GM19238 (cell line): ENCODE measurements around the gene ITGA1.
"Not testable (repeated sequence)": the region's sequence is repeated elsewhere in the genome, so short reads cannot be mapped to it uniquely, and the experiment has no call there.

Source experiments
- DNase-seq: peaks from one replicate; pipeline ENCODE4 v3.0.0; 2011; ENCODE audit warnings: low spot score; ENCODE audit not compliant: insufficient read length

The ITGA1 gene

GRCh38 chr5:52800394-52801213, 12.9 kb downstream of the ITGA1 start:
- DNase-seq: no peak

GRCh38 chr5:52801329-52801728, 13.6 kb downstream of the ITGA1 start:
- DNase-seq: no peak

DNA sequence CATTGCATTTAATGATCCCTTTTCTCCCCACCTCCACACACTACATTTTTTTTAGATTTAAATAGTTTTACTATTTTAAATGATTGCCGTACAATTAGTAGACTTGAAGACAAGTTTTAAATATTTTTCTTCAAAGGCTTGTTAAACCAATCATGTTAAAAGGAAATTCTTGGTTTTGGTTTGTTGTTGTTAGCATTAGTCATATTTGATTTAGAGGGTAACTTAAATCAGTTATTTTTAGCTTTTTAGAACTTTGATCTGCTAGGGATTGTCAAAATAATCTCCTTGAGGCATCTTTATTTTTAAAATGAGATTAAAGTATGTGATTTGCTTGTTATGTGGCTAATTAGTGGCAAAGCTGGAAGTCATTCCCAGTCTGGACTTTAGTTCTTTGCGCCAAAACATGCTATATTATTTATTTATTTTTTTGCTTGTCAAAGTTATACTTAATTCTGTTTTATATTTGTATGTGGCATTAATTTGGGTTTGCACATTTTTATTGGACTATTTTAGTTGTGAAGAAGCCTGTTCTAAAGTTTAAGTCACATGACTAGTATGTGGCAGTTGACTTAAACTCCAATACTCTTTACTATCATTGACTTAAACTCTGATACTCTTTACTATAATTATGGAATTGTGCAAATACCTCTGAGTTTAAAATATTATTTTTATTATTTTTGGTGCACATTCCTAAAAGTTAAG, 14.7 kb downstream of the ITGA1 start:
- no peak for DNase-seq

GRCh38 chr5:52802974-52803336, 15.2 kb downstream of the ITGA1 start:
- no peak for DNase-seq

- no peak for DNase-seq
These were observed 16.7 kb downstream of the ITGA1 start for GRCh38 chr5:52804387-52804791.

- no peak for DNase-seq
These were observed 17.3 kb downstream of the ITGA1 start for GRCh38 chr5:52804981-52805380.

DNA sequence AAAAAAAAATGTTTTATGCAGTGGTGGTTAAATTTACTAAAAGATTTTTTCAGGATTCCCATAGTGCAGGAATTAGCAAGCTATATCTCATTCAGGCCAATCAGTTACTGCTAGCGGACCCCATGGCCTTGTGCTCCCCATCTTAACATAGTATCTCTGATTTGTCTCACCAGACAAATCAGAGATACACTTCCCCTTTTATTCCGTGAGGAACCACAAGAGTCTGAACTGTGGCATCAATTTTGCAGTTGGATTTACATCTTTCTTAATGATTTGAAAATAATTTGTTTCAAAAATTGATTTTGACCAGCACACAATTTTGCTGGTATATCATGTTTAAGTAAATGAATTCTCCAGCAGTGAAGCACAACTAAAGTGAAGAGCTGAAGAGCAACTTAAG, 17.9 kb downstream of the ITGA1 start:
- no peak for DNase-seq

DNA sequence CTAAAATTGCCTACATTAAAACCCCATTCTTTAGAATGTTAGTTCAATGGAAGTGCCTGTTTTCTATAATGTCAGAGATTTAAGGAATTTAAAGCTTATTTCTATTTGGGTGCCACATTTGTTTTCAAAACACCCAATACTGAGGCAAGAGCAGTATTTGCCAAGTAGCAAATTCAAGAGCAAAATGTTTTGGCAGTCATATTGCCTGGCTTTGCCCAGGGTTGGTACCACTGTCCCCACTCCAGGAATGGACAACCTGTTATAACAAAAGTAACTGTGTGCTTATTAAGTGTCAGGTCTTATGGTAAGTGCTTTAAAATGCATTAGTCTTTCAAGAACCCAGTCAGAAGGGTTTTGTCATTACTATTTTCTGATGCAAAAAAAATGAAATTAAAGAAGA, 19.3 kb downstream of the ITGA1 start:
- no peak for DNase-seq

DNA sequence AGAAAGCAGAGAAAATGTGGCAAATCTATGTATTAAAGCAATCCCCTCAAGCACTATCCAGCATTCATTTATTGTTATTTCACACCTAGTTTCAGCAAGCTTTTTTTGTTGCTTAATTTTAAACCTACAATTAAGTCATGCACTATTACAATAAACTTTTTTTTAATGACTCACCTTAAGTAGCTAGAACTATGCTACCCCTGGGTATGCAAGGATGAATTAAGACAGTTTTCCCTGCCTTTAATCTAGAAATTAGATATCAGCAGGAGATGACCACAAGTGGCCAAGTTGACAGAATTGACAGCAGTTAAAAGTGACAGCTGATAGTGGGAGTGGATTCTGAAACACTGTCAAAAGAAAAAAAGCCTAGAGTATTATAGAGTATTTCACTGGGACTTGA, 20.0 kb downstream of the ITGA1 start:
- no peak for DNase-seq

DNA sequence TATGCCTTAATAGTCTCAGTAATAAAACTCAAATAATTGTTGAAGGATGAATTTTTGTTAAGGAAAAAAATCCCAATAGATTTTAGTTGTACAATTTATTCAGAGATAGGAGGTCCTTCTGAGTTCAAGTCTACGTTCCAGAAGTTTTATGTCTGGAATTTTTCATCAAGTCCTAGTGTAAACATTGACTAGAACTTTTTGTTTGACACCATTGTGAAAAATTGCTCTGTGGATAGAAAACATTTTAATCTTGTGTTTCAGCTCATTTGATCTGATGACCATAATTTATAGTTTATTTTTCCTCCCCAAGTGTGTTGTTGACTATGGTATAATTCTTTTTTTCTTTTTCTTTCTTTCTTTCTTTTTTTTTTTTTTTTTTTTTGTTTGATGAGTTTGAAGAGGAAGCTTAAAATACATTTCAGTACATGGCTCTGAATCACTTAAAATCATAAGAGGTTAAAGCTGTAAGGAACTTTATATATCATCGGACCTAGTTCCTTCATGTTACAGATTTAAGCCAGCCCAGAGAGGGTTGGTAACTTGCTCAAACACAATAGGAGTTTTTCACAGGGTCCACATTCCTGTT, 20.7 kb downstream of the ITGA1 start:
- DNase-seq: no peak

GRCh38 chr5:52809884-52810283, 22.2 kb downstream of the ITGA1 start:
- no peak for DNase-seq

DNA sequence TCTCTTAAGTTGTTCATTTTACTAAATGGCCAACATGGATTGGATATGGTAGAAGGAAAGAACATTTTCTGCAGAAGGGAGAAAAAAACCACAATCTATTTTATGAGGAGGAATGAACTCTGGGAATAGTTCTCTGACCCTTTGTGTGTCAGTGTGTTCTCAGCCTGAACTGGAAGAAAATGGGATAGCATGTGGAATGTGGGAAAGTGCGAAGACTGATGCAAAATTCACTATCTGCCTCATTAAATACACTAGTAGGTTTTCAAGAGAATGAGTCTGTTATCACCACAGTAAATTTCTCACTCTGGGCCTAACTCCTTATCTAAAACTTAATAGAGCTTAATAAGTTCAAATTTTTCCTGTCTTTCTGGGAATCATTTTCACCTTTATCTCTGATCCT, 22.7 kb downstream of the ITGA1 start:
- no peak for DNase-seq

GRCh38 chr5:52811067-52811749, 23.5 kb downstream of the ITGA1 start:
- DNase-seq: no peak

DNA sequence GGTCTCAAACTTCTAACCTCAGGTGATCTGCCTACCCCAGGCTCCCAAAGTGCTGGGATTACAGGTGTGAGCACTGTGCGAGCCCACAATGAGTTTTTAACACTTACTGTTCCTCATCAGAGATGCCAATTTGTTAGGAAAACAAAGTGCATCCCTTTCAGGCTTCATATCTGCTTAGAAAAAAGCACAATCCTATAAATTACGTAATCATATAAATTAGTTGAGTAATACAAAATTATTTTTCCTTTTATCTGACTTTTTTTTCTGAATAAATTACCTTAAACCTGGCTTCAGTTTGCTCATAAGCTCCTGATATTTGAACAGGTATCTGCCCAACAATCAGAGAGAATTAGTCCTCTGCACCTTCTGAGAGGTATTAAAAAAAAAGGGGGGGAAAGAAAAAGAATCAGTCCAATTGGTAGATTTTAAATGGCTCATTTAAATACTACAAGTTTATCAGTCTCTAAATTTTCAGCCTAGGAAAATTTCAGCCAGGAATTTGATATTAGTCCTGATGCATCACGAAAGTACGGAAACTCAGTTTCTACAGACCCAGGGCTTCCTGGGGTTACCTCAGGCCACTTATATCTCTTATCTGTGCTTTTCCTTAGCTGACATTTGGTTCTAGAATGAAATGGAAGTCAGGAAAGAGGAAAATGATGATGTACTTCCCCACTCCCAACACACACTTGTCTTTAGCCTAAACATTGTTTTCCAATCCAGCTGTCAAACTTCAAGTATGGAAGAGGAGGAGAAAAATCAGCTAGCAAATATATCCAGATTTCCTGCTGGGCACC, 26.8 kb downstream of the ITGA1 start:
- DNase-seq: no peak

GRCh38 chr5:52817818-52818217, 30.1 kb downstream of the ITGA1 start:
- no peak for DNase-seq

- DNase-seq: no peak
These were observed 30.6 kb downstream of the ITGA1 start for GRCh38 chr5:52818360-52818759.

GRCh38 chr5:52818807-52819206, 31.1 kb downstream of the ITGA1 start:
- not testable (repeated sequence) for DNase-seq

GRCh38 chr5:52821901-52822300, 34.2 kb downstream of the ITGA1 start:
- no peak for DNase-seq

- DNase-seq: no peak
These were observed 34.7 kb downstream of the ITGA1 start for GRCh38 chr5:52822437-52822836.

GRCh38 chr5:52824827-52825226, 37.1 kb downstream of the ITGA1 start:
- no peak for DNase-seq

- no peak for DNase-seq
These were observed 38.1 kb downstream of the ITGA1 start for GRCh38 chr5:52825826-52826225.
